IPS DF 6.9 (cell line): Measurements from ENCODE around the gene SLC5A3.

ENCODE experiments used
- DNase-seq: peaks from one replicate; pipeline ENCODE4 v3.0.0-alpha.2; 2013; ENCODE audit warnings: low read depth, low spot score
- H3K27ac ChIP-seq: one replicate; pipeline ENCODE4 v1.5.1; 2013; ENCODE audit warnings: low read length, control low read depth
- H3K27me3 ChIP-seq: 2 replicates; pipeline ENCODE4 v1.6.1; 2013; ENCODE audit warnings: mild to moderate bottlenecking, low read length; ENCODE audit not compliant: control insufficient read depth, insufficient read depth
- H3K36me3 ChIP-seq: 2 replicates; pipeline ENCODE4 v1.6.1; 2013; ENCODE audit warnings: low read length; ENCODE audit not compliant: control insufficient read depth, insufficient read depth
- H3K4me1 ChIP-seq: 2 replicates; pipeline ENCODE4 v1.6.1; 2013; ENCODE audit warnings: low read length; ENCODE audit not compliant: control insufficient read depth, insufficient read depth
- H3K4me3 ChIP-seq: 2 replicates; pipeline ENCODE4 v1.5.1; 2013; ENCODE audit warnings: mild to moderate bottlenecking, low read length
- H3K9me3 ChIP-seq: 2 replicates; pipeline ENCODE4 v1.6.1; 2013; ENCODE audit warnings: low read length, inconsistent platforms; ENCODE audit not compliant: control insufficient read depth, insufficient read depth
- WGBS: extraction: QIAGEN DNeasy Blood & Tissue Kit; methylation state at CpG from one replicate; pipeline ENCODE4 v1.1.7; 2013; ENCODE audit warnings: mixed read lengths, missing lambda C conversion rate; ENCODE audit not compliant: insufficient read length, insufficient coverage; 5-methylcytosine and 5-hydroxymethylcytosine counted together

Gene SLC5A3

DNA sequence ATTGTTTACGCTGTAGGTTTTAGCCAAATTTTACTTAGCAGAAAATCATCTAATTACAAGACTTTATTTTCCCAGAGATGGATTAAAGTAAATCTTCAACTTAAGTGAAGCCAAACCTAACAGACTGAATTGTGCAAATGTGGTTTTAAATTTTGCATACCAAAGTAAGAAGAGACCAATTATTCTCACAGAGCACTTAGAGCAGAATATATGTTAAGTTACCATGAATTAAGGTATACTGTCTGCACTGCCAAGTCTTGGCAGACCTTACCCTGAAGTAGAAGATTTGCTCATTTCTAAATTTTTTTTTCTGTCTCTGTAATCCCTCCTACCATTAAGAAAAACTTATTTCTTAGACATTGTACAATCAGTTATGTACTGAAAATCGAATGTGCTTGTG is 24.1 kb downstream of the SLC5A3 start:
- Histone ChIP-seq H3K27ac (no peak overlapping the region), H3K4me3 (no peak overlapping the region), H3K27me3 (no peaks in the 10 kb centered on the region), H3K4me1 (no peaks in the 10 kb centered on the region), H3K9me3 (no peaks in the 10 kb centered on the region), H3K36me3 (peaks cover 2% of the 10 kb centered on the region; the same call in 1 of the 2 replicates)
- no peak for DNase-seq
- WGBS, result no CpG with 5 or more reads among the region's 2 CpGs

DNA sequence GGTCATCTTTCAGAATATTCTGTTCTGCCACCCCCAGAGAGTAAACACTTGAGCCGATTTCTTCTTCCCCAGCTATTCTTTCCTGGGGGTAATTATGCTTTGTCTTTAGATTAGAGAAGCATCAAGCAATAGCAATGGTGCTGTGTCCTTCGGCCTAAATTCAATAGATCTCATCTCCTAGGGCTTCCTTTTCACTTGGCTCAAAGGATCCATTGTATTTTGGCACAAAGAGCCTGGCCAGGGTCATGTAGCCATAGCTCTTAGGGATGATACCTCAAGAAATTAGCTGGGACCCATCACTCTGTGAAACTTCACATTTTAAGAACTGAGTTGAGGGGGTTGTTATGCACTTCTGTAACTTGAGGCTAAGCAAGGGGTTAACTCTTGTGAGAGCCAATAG is 27.0 kb downstream of the SLC5A3 start:
- no CpG with 5 or more reads among the region's 2 CpGs for WGBS
- Histone ChIP-seq H3K4me1 (no peaks in the 10 kb centered on the region), H3K4me3 (no peak overlapping the region), H3K36me3 (peaks cover under 1% of the 10 kb centered on the region; the same call in 1 of the 2 replicates), H3K27me3 (no peaks in the 10 kb centered on the region), H3K9me3 (no peaks in the 10 kb centered on the region), H3K27ac (no peak overlapping the region)
- DNase-seq, result no peak

DNA sequence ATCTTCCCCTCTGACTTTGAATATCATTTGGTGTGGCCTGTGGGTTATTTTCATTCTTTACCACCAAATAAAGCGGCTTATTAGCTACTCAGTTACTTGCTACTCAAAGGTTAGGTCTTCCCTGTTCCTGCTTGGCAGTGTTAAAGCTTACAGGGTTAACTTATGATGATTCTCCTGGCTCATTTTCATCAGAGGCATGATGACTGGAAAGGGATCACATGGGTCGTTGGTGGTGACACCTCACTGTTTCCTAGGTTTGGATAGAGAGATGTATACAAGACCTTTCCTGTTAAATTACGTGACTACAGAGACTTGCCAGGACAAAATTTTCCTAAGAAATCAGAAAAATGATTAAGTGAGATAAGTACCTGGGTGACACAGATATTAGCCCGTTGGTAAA is 27.4 kb downstream of the SLC5A3 start:
- Histone ChIP-seq H3K36me3 (no peaks in the 10 kb centered on the region), H3K27me3 (no peaks in the 10 kb centered on the region), H3K9me3 (no peaks in the 10 kb centered on the region), H3K4me3 (no peak overlapping the region), H3K27ac (no peak overlapping the region), H3K4me1 (no peaks in the 10 kb centered on the region)
- no CpG with 5 or more reads among the region's 4 CpGs for WGBS
- no peak for DNase-seq

DNA sequence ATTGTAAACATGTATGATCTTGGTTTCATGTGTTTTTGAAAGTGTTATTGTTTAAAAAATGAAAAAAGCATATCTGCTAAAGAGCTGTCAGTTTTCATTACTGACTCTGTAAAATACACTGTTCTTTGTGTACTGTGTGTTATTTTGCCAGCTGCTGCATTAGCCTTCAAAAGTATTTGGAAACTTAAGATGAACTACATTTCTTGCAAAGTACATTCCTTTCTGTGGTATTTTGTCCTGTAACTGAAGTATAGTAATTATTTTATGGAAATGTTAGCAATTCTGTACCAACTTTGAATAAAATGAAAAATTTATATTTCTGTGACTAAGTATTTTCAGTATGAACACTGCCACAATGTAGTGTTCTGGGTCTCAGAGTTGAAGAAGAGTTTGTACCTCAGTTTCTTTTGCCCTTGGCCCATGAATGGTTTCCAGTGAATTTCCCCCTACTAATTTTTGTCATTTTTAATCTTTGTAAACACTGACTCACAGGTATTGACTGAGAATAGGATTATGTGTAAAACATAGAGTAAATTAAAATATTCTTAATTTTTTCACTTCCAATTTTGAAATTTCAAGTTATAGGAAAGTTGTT is 32.7 kb downstream of the SLC5A3 start:
- Histone ChIP-seq H3K4me1 (peaks cover 2% of the 10 kb centered on the region; the same call in 1 of the 2 replicates), H3K9me3 (no peaks in the 10 kb centered on the region), H3K27me3 (no peaks in the 10 kb centered on the region), H3K27ac (no peak overlapping the region), H3K36me3 (no peaks in the 10 kb centered on the region), H3K4me3 (no peak overlapping the region)
- no peak for DNase-seq

DNA sequence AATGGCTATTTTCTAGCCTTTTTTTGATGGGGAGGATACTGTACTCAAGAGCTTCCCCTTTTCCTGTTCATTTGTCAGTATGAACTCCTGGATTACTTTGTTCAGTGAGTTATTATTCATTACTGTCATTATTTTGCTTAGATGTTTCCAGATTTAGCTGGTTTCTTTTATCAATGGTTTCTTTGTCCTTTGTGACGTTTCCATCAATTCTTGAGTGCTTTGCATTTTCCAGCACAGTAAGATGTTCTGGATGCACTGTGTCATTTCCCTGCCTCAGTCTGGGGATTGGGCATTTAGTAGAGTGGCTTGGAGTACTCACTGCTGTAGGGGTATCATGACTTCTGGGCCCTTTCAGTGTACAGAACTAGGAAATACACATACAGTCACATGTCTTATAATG is 34.2 kb downstream of the SLC5A3 start:
- WGBS, result no CpG with 5 or more reads among the region's 1 CpG
- peaks cover 2% of the 10 kb centered on the region; the same call in 1 of the 2 replicates for H3K4me1 ChIP-seq
- H3K27me3 ChIP-seq, result no peaks in the 10 kb centered on the region
- no peaks in the 10 kb centered on the region for H3K36me3 ChIP-seq
- no peaks in the 10 kb centered on the region for H3K9me3 ChIP-seq
- no peak for DNase-seq
- no peak overlapping the region for H3K4me3 ChIP-seq
- no peak overlapping the region for H3K27ac ChIP-seq

DNA sequence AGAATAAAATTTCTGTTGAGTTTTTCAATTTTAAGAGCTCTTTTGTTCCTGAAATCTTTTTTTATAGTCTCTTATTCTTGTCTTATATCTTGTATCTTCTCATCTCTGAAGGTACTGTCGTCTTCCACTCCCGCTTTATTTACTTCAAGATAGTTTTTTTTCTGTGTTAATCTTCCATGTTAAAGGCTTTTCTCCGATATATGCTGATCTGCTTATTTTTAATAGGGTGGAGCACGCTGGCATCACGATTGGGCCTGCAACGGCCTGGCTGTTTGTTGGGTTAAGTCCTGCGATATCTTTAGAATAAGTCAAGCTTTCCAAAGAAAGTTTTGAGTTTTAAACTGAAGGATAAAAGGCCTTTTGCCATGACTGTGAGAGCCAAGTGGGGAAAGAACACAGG is 35.7 kb downstream of the SLC5A3 start:
- no peaks in the 10 kb centered on the region for H3K9me3 ChIP-seq
- peaks cover 2% of the 10 kb centered on the region; the same call in 1 of the 2 replicates for H3K4me1 ChIP-seq
- H3K4me3 ChIP-seq, result no peak overlapping the region
- H3K36me3 ChIP-seq, result no peaks in the 10 kb centered on the region
- H3K27ac ChIP-seq, result no peak overlapping the region
- DNase-seq, result no peak
- no CpG with 5 or more reads among the region's 7 CpGs for WGBS
- H3K27me3 ChIP-seq, result no peaks in the 10 kb centered on the region

DNA sequence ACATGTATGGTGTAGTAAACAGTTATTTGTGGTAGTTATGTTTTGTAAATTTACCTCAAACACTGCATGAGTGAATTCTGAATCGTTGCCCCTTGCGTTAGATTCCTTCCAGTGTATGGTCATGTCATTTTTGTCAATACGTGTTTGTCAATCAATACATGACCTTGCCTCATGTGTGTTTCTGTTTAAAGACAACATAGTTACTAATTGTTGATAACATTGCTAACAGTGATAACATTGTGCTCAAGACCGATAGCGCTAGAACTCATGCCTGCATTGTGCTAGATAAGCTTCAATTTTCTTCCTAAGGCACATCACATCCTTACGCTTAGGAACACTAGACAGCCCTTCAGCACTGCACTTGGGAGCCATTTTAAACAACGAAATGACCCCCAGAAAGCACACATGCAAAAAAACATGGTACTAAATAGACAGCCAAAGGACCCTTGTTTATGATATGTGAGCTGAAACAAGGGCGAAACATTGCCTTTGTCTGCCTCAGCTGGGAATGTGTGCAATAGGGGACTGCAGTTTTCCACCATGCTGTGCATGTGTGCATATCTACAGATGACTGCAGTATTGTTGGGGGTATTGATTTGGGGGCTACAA is 37.3 kb downstream of the SLC5A3 start:
- no peak for DNase-seq

DNA sequence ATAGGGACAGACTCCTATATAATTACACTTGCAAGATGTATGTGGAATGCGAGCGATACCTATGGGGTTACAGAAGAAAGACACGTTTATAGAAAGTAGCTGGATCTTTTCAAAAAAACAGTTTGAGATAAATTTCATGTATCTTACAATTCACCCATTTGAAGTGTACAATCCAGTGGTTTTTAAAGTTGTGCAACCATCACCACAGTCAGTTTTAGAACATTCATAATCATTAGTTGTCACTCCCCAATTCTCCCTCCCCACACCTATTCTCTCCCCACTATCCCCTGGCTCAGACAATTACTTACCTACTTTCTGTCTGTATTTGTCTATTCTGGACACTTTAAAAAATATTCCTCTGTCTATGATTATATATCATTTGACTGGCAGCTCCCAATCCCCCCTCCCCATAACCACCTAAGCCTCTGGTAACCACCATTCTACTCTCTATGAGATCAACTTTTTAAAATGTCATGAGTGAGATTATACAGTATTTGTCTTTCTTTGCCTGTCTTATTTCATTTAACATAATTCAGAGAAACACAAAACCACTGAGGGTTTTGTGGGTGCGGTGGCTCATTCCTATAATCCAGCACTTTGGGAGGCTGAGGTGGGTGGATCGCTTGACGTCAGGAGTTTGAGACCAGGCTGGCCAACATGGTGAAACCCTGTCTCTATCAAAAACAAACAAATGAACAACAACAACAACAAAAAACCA is 39.1 kb downstream of the SLC5A3 start:
- no peaks in the 10 kb centered on the region for H3K27me3 ChIP-seq
- WGBS, result no CpG with 5 or more reads among the region's 6 CpGs
- H3K27ac ChIP-seq, result no peak overlapping the region
- no peak for DNase-seq
- no peaks in the 10 kb centered on the region for H3K36me3 ChIP-seq
- no peak overlapping the region for H3K4me3 ChIP-seq
- no peaks in the 10 kb centered on the region for H3K9me3 ChIP-seq
- H3K4me1 ChIP-seq, result peaks cover 3% of the 10 kb centered on the region

More for the DNA sequence above, 37.3 kb downstream of the SLC5A3 start:
- Histone ChIP-seq H3K36me3 (no peaks in the 10 kb centered on the region), H3K27me3 (no peaks in the 10 kb centered on the region), H3K4me1 (peaks cover 3% of the 10 kb centered on the region), H3K27ac (no peak overlapping the region), H3K9me3 (no peaks in the 10 kb centered on the region), H3K4me3 (no peak overlapping the region)
- no CpG with 5 or more reads among the region's 8 CpGs for WGBS

DNA sequence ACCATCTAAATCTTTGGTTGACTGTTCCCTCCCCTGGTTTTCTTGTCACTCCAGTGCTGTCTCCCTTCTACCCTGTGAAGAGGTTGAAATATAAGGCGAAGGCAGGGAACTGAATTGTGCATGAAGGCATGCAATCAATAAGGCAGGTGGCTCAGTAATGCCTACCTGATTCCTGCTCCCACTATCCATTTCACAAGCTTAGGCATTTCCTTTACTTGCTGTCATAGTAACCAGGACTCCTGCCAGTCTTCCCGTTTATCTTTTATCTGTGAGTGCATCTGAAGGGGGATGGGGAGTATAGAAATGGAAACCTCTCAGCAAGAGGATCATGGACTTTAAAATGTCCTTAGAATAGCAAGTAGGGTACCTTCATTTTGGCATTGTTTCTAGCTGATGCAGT is 40.5 kb downstream of the SLC5A3 start:
- no CpG with 5 or more reads among the region's 2 CpGs for WGBS
- Histone ChIP-seq H3K4me3 (no peak overlapping the region), H3K27ac (no peak overlapping the region), H3K36me3 (no peaks in the 10 kb centered on the region), H3K9me3 (no peaks in the 10 kb centered on the region), H3K4me1 (peaks cover 3% of the 10 kb centered on the region), H3K27me3 (no peaks in the 10 kb centered on the region)
- no peak for DNase-seq

DNA sequence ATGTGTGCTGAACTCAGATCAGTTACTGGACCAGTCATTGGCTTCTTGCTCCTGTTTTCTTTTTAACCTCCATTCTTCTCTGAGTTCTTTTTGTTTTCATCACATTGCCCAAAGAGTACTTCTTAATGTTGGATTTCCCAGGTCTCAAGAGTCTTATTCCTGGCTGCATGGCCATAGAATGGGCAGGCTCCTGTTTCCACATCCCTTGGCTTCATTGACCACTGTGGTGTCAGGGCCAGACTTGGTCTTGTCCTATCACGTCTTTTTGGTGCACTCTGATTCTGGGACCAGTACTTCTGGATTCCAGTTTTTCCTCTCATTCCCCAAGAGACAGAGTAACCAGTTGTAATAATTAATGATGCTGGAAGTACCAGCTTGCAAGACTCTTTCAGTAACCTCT is 41.8 kb downstream of the SLC5A3 start:
- no peaks in the 10 kb centered on the region for H3K36me3 ChIP-seq
- H3K27ac ChIP-seq, result no peak overlapping the region
- WGBS, result no CpG with 5 or more reads among the region's 1 CpG
- no peak overlapping the region for H3K4me3 ChIP-seq
- no peaks in the 10 kb centered on the region for H3K9me3 ChIP-seq
- H3K4me1 ChIP-seq, result peaks cover 3% of the 10 kb centered on the region
- DNase-seq, result no peak
- H3K27me3 ChIP-seq, result no peaks in the 10 kb centered on the region
